ENCODE data around the gene SPTBN4.
A peak's percentile ranks its signal among the peaks of the same experiment; 100 is the strongest.
"Not testable (repeated sequence)": the region's sequence is repeated elsewhere in the genome, so short reads cannot be mapped to it uniquely, and the experiment has no call there.

SPTBN4 gene

DNA sequence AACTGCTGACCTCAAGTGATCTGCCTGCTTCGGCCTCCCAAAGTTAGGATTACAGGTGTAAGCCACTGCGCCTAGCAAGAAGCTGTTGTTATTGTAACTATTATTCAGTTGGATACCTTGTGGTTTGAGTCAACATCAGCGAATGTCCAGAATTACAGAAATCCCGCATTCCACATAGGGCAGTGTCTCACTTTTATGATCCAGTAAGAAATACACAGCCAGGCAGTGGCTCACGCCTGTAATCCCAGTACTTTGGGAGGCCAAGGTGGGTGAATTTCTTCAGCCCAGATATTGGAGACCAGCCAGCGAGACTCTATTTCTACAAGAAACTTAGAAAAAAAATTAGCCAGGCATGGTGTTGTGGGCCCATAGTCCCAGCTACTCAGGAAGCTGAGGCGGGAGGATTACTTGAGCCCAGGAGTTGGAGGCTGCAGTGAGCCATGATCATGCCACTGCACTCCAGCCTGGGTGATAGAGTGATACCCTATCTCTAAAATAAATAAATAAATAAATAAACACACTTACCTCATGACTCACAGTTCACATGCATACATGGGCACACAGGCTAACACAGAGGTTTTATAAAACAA, 43.8 kb downstream of the SPTBN4 start:
- no peak for DNase-seq

DNA sequence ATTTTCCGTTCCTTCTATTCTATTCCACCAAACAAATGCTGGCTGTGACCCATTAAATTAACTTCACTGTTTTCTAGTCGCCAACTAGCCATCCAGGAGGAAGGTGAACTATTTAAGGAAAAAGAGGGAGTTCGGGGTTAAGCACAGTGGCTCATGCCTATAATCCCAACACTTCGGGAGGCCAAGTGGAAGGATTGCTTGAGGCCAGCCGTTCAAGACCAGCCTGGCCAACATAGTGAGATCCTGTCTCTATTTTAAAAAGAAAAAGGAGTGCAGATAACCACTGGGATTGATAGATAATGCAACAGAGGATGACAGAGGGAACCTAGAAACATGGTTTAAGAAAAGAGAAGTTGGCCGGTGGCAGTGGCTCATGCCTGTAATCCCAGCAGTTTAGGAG, 44.7 kb downstream of the SPTBN4 start:
- DNase-seq = no peak

DNA sequence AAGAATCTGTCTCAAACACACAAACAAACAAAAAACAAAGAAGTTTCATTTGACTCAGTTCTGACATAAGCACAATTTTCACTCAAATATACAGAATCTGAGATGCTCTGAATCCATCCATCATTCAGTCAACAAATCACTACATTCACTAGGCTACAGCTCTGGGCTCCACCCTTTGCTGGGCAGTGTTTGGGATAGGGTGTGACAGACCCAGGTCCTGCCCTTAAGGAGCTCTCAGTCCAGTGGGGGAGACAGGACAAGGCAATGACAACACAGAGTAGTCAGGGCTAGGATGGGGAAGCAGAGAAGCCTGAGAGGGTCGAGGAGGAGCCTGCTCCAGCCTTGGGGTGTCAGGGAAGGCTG, 45.3 kb downstream of the SPTBN4 start:
- DNase-seq = no peak

GRCh38 chr19:40512473-40513344, 45.9 kb downstream of the SPTBN4 start:
- no peak for DNase-seq

DNA sequence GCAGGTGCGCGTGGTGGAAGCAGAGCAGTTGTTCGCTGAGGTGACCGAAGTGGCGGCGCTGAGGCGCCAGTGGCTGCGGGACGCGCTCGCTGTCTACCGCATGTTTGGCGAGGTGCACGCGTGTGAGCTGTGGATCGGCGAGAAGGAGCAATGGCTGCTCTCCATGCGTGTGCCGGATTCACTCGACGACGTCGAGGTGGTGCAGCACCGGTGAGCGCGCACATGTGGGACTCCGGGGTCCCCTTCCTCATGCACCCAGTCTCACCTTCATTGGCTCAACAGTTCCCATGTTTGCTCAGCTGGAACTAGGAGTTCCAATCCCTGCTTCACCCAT, 46.5 kb downstream of the SPTBN4 start:
- no peak for DNase-seq

GRCh38 chr19:40513741-40514315, 47.0 kb downstream of the SPTBN4 start:
- no peak for DNase-seq

GRCh38 chr19:40517248-40517647, 50.4 kb downstream of the SPTBN4 start:
- no peak for DNase-seq

DNA sequence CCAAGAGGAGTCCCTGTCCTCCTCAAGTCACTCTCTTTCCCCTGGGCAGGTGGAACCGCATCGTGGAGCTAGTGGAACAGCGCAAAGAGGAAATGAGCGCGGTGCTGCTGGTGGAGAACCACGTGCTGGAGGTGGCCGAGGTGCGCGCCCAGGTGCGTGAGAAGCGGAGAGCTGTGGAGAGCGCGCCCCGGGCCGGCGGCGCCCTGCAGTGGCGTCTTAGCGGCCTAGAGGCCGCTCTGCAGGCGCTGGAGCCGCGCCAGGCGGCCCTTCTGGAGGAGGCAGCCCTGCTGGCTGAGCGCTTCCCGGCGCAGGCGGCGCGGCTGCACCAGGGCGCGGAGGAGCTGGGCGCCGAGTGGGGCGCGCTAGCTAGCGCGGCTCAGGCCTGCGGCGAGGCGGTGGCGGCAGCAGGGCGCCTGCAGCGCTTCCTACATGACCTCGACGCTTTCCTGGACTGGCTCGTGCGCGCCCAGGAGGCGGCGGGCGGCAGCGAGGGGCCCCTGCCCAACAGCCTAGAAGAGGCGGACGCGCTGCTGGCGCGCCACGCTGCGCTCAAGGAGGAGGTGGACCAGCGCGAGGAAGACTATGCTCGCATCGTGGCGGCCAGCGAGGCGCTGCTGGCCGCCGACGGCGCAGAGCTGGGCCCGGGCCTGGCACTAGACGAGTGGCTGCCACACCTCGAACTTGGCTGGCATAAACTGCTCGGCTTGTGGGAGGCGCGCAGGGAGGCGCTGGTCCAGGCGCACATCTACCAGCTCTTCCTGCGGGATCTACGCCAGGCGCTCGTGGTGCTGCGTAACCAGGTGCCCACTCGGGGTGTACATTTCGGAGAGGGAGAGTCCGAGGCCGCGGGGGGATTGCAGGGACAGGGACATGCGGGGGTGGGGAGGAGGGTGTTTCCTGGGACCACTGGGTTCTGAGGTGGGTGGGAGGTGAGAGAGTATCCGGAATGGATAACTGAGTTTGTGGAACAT, 52.8 kb downstream of the SPTBN4 start:
- DNase-seq = no peak

DNA sequence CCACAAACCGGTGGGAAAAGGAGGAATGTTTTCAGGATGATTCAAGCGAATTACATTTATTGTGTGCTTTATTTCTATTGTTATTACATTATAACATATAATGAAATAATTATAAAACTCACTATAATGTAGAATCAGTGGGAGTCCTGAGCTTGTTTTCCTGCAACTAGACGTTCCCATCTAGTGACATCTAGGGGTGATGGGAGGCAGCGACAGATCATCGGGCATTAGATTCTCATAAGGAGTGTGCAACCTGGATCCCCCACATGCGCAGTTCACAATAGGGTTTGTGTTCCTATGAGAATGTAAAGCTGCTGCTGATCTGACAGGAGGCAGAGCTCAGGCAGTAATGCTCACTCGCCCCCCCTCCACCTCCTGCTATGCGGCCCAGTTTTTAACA, 54.5 kb downstream of the SPTBN4 start:
- no peak for DNase-seq

DNA sequence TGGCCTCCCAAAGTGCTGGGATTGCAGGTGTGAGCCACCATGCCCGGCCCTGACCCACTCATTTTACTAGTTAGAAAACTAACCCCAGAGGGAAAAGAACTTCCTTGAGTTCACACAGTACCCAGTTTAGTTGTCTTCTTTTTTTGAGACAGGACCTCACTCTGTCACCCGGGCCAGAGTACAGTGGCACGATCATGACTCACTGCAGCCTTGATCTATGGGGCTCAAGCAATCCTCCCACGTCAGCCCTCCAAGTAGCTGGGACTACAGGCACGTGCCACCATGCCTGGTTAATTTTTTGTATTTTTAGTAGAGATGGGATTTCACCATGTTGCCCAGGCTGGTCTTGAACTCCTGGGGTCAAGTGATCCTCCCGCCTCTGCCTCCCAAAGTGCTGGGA, 55.1 kb downstream of the SPTBN4 start:
- not testable (repeated sequence) for DNase-seq

GRCh38 chr19:40523322-40524047, 56.7 kb downstream of the SPTBN4 start:
- peak; percentile 6 for DNase-seq

GRCh38 chr19:40524133-40524549, 57.3 kb downstream of the SPTBN4 start:
- no peak for DNase-seq

- DNase-seq = no peak
Observed at GRCh38 chr19:40524655-40525054, 57.9 kb downstream of the SPTBN4 start.

DNA sequence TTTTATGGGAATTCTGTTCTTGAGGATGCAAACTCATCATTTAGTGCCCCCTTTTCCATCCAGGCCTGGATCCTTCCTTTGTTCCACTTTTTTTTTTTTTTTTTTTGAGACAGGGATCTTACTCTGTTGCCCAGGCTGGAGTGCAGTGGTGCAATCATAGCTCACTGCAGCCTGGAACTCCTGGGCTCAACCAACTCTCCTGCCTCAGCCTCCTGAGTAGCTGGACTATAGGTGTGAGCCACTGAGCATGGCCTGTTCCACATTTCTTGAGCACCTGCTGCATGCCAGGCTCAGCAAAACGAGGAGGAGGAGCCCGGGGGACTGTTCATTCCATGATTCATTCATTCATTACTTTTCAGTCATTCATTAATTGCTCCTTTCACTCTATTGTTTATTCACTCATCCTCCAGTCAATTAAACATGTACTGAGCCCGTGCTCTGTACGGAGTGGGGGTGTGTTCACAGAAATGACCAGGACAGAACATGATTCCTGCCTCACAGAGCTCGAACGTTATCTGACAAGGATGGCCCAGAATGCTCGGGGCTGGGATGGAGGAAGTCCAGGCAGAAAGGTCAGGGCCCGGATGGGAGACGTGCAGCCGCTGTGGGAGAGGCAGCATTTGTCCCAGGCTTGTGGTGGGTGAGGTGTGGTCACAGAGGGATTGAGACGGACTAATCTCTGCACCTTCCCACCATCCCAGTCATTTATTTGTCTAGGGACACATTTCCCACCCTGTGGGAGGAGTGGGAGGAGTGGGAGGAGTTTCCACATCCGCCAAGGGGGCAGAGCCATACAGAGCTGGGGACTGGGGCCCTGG, 58.6 kb downstream of the SPTBN4 start:
- DNase-seq = no peak

GRCh38 chr19:40528078-40528477, 61.3 kb downstream of the SPTBN4 start:
- no peak for DNase-seq

- DNase-seq = no peak
Observed at GRCh38 chr19:40528533-40529092, 61.8 kb downstream of the SPTBN4 start.

- DNase-seq = peak; percentile 67
Observed at GRCh38 chr19:40529093-40529954, 62.5 kb downstream of the SPTBN4 start.

GRCh38 chr19:40530091-40530901, 63.5 kb downstream of the SPTBN4 start:
- DNase-seq = no peak

GRCh38 chr19:40533508-40533907, 66.7 kb downstream of the SPTBN4 start:
- DNase-seq = no peak
